HEK293 (cell line): ENCODE measurements around the gene STRIT1.

Experiments used
- CTCF ChIA-PET: fragments of 350-600 bp; formaldehyde crosslinking; extraction: SDS; loops from one replicate; lab custom pipeline; 2021; ENCODE audit warnings: antibody characterized with exemption; lab: Yijun Ruan, JAX
- POLR2A ChIA-PET: fragments of 300-600 bp; formaldehyde crosslinking; extraction: SDS; loops from one replicate; lab custom pipeline; 2020; ENCODE audit warnings: antibody characterized with exemption, inconsistent platforms; lab: Yijun Ruan, JAX
- H3K27ac ChIP-seq: fragments of 200-500 bp; sonication (Bioruptor generic); 2 replicates; pipeline ENCODE4 v1.5.1; 2014; ENCODE audit warnings: low read depth, low read length, control low read depth, inconsistent platforms; ENCODE audit errors: extremely low read depth
- H3K36me3 ChIP-seq, 2 experiments: fragments of 200-500 bp in 1 of 2; sonication (Bioruptor generic) in 1 of 2; 1 replicate in 1 of 2; 2 replicates in 1 of 2; pipeline ENCODE4 v1.5.1; 2014 to 2017; ENCODE audit warnings: inconsistent platforms in 2 of 2, low read length in 2 of 2; ENCODE audit not compliant: control insufficient read depth in 2 of 2, insufficient read depth in 1 of 2
- H3K4me1 ChIP-seq: fragments of 200-500 bp; sonication (Bioruptor generic); 2 replicates; pipeline ENCODE4 v1.5.1; 2014; ENCODE audit warnings: mild to moderate bottlenecking, low read length, inconsistent platforms; ENCODE audit not compliant: control insufficient read depth, insufficient read depth
- H3K4me3 ChIP-seq: 2 replicates; pipeline ENCODE4 v1.5.1; 2011; ENCODE audit warnings: low read depth, mild to moderate bottlenecking, control low read depth, low read length, moderate library complexity
- H3K9me3 ChIP-seq: fragments of 200-500 bp; sonication (Bioruptor generic); 2 replicates; pipeline ENCODE4 v1.5.1; 2014; ENCODE audit warnings: low read depth, low read length, inconsistent platforms; ENCODE audit not compliant: control insufficient read depth, insufficient read depth
- FEZF1 ChIP-seq: fragments of 450-650 bp; formaldehyde crosslinking; IDR thresholded peaks from 2 replicates; pipeline ENCODE4 v1.5.1; 2016; ENCODE audit warnings: missing biosample characterization, missing genetic modification characterization
- GLI4 ChIP-seq: fragments of 450-650 bp; formaldehyde crosslinking; IDR thresholded peaks from 2 replicates; pipeline ENCODE4 v1.5.1; 2016; ENCODE audit warnings: missing biosample characterization, missing genetic modification characterization
- GLIS1 ChIP-seq: fragments of 450-650 bp; formaldehyde crosslinking; IDR thresholded peaks from 2 replicates; pipeline ENCODE4 v1.5.1; 2016; ENCODE audit warnings: missing biosample characterization, missing genetic modification characterization
- MEIS1 ChIP-seq: sonication (generic); formaldehyde crosslinking; IDR thresholded peaks from 2 replicates; pipeline ENCODE4 v1.8.1; 2022; ENCODE audit warnings: missing genetic modification reagents, mild to moderate bottlenecking, borderline replicate concordance
- SETDB1 ChIP-seq: IDR thresholded peaks from one replicate; pipeline ENCODE4 v1.6.1; 2017; ENCODE audit warnings: mild to moderate bottlenecking, low read length, moderate library complexity, mixed read lengths; ENCODE audit not compliant: insufficient read length
- SP2 ChIP-seq: fragments of 450-650 bp; formaldehyde crosslinking; IDR thresholded peaks from 2 replicates; pipeline ENCODE4 v1.5.1; 2016; ENCODE audit warnings: missing biosample characterization, missing genetic modification characterization
- YY2 ChIP-seq: fragments of 450-650 bp; formaldehyde crosslinking; IDR thresholded peaks from 2 replicates; pipeline ENCODE4 v1.5.1; 2016; ENCODE audit warnings: missing biosample characterization, missing genetic modification characterization
- ZFP41 ChIP-seq: fragments of 450-650 bp; formaldehyde crosslinking; IDR thresholded peaks from 2 replicates; pipeline ENCODE4 v1.5.1; 2016; ENCODE audit warnings: missing biosample characterization, missing genetic modification characterization, borderline replicate concordance
- ZNF132 ChIP-seq: fragments of 450-650 bp; formaldehyde crosslinking; IDR thresholded peaks from 2 replicates; pipeline ENCODE4 v1.5.1; 2017; ENCODE audit warnings: missing biosample characterization, missing genetic modification characterization, borderline replicate concordance
- ZNF155 ChIP-seq: fragments of 450-650 bp; formaldehyde crosslinking; IDR thresholded peaks from 2 replicates; pipeline ENCODE4 v1.5.1; 2016; ENCODE audit warnings: missing biosample characterization, missing genetic modification characterization
- ZNF175 ChIP-seq: fragments of 450-650 bp; formaldehyde crosslinking; IDR thresholded peaks from 2 replicates; pipeline ENCODE4 v1.5.1; 2016; ENCODE audit warnings: missing biosample characterization, missing genetic modification characterization
- ZNF214 ChIP-seq: fragments of 450-650 bp; formaldehyde crosslinking; IDR thresholded peaks from 2 replicates; pipeline ENCODE4 v1.5.1; 2017; ENCODE audit warnings: missing biosample characterization, mild to moderate bottlenecking, missing genetic modification characterization, borderline replicate concordance
- ZNF266 ChIP-seq: fragments of 450-650 bp; formaldehyde crosslinking; IDR thresholded peaks from 2 replicates; pipeline ENCODE4 v1.5.1; 2016; ENCODE audit warnings: missing biosample characterization, missing genetic modification characterization, low read depth
- ZNF362 ChIP-seq: fragments of 450-650 bp; formaldehyde crosslinking; IDR thresholded peaks from 2 replicates; pipeline ENCODE4 v1.5.1; 2016; ENCODE audit warnings: missing biosample characterization, missing genetic modification characterization
- ZNF473 ChIP-seq: fragments of 450-650 bp; formaldehyde crosslinking; IDR thresholded peaks from 2 replicates; pipeline ENCODE4 v1.5.1; 2017; ENCODE audit warnings: missing biosample characterization, missing genetic modification characterization
- ZNF529 ChIP-seq: fragments of 450-650 bp; formaldehyde crosslinking; IDR thresholded peaks from 2 replicates; pipeline ENCODE4 v1.5.1; 2017; ENCODE audit warnings: missing genetic modification characterization, missing biosample characterization; ENCODE audit not compliant: insufficient replicate concordance
- ZNF544 ChIP-seq: fragments of 450-650 bp; formaldehyde crosslinking; IDR thresholded peaks from 2 replicates; pipeline ENCODE4 v1.5.0; 2017; ENCODE audit warnings: missing biosample characterization, missing genetic modification characterization
- ZNF639 ChIP-seq: fragments of 450-650 bp; formaldehyde crosslinking; IDR thresholded peaks from 2 replicates; pipeline ENCODE4 v1.5.1; 2016; ENCODE audit warnings: missing biosample characterization, missing genetic modification characterization
- ZNF791 ChIP-seq: fragments of 450-650 bp; formaldehyde crosslinking; IDR thresholded peaks from 2 replicates; pipeline ENCODE4 v1.5.1; 2016; ENCODE audit warnings: missing biosample characterization, missing genetic modification characterization
- ZNF837 ChIP-seq: fragments of 450-650 bp; formaldehyde crosslinking; IDR thresholded peaks from 2 replicates; pipeline ENCODE4 v1.5.1; 2016; ENCODE audit warnings: missing biosample characterization, missing genetic modification characterization
- TF ChIP-seq, protein P1 (sequence below): fragments of 450-650 bp; IDR thresholded peaks from 2 replicates; pipeline ENCODE4 v1.5.1; 2018; ENCODE audit warnings: missing biosample characterization, missing genetic modification characterization
- TF ChIP-seq, protein P2 (sequence below): fragments of 450-650 bp; formaldehyde crosslinking; IDR thresholded peaks from 2 replicates; pipeline ENCODE4 v1.5.1; 2016; ENCODE audit warnings: missing biosample characterization, missing genetic modification characterization

The STRIT1 gene

DNA sequence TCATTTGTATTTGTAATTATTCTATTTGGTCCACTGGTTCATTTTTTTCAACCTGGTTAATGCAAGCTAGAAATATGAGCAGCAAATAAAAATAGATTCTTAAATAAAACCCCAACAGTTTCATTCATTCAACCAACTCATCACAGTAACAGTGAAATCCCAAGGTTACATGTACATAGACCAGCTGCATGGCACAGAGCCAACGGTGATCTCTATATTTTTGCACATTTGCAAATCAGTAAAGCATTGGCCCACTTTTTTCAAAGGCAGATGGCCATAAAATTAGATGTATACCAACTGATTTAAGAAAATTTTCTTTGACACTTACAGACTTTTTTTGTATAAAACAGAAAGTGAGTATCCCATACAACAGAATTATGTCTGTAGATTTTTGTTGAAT is 49.3 kb downstream of the STRIT1 start (continued):
- TF ChIP-seq, protein P1, sequence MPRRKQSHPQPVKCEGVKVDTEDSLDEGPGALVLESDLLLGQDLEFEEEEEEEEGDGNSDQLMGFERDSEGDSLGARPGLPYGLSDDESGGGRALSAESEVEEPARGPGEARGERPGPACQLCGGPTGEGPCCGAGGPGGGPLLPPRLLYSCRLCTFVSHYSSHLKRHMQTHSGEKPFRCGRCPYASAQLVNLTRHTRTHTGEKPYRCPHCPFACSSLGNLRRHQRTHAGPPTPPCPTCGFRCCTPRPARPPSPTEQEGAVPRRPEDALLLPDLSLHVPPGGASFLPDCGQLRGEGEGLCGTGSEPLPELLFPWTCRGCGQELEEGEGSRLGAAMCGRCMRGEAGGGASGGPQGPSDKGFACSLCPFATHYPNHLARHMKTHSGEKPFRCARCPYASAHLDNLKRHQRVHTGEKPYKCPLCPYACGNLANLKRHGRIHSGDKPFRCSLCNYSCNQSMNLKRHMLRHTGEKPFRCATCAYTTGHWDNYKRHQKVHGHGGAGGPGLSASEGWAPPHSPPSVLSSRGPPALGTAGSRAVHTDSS (tag by site-specific recombination) = no peak
- TF ChIP-seq ZNF266 (tag by site-specific recombination) (no peak), ZNF155 (tag by site-specific recombination) (no peak), ZNF175 (tag by site-specific recombination) (no peak), ZNF837 (no peak)
- TF ChIP-seq, protein P2, sequence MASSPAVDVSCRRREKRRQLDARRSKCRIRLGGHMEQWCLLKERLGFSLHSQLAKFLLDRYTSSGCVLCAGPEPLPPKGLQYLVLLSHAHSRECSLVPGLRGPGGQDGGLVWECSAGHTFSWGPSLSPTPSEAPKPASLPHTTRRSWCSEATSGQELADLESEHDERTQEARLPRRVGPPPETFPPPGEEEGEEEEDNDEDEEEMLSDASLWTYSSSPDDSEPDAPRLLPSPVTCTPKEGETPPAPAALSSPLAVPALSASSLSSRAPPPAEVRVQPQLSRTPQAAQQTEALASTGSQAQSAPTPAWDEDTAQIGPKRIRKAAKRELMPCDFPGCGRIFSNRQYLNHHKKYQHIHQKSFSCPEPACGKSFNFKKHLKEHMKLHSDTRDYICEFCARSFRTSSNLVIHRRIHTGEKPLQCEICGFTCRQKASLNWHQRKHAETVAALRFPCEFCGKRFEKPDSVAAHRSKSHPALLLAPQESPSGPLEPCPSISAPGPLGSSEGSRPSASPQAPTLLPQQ = no peak

DNA sequence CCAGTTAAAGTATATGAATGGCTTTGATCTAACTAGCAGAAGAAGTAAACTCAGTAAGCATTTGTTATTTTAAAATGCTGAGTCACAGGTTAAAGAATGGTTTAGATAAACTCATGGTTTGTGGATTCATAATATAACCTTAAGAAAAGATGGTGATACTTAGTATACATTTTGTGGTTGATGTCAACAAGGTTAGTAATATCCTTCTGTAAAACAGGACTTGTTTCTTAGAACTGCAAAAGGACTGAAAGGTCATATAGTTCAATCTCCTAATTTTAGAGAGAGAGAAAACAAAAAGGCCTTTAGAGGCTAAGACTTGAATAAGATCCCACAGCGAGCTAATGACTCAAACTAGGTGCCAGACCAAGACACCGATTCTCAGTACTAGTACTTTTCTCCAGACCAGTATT is 50.0 kb downstream of the STRIT1 start:
- H3K4me1 ChIP-seq = no peaks in the 10 kb centered on the region
- ChIA-PET CTCF (no interaction called here), POLR2A (no interaction called here)
- no peak overlapping the region for H3K27ac ChIP-seq
- H3K9me3 ChIP-seq = no peaks in the 10 kb centered on the region
- TF ChIP-seq FEZF1 (tag by site-specific recombination) = no peak
- TF ChIP-seq ZNF791 = no peak
- no peak for TF ChIP-seq ZNF639
- TF ChIP-seq ZNF362 (tag by site-specific recombination) = no peak
- no peak for TF ChIP-seq ZNF132 (tag by site-specific recombination)
- no peak for TF ChIP-seq ZNF544 (tag by site-specific recombination)
- no peak for TF ChIP-seq SETDB1
- no peak for TF ChIP-seq YY2 (tag by site-specific recombination)
- TF ChIP-seq MEIS1 (CRISPR knock-in tag) = no peak
- TF ChIP-seq GLI4 = no peak
- no peak for TF ChIP-seq SP2 (tag by site-specific recombination)
- TF ChIP-seq ZNF473 (tag by site-specific recombination) = no peak
- no peak for TF ChIP-seq ZNF529
- TF ChIP-seq ZNF214 (tag by site-specific recombination) = no peak
- no peak for TF ChIP-seq GLIS1 (tag by site-specific recombination)
- no peaks in the 10 kb centered on the region for H3K36me3 ChIP-seq
- H3K4me3 ChIP-seq = no peak overlapping the region

- ChIA-PET POLR2A (no interaction called here), CTCF (no interaction called here)
- no peak for TF ChIP-seq ZFP41 (tag by site-specific recombination)
- H3K27ac ChIP-seq = no peak overlapping the region
- no peaks in the 10 kb centered on the region for H3K4me1 ChIP-seq
- H3K9me3 ChIP-seq = no peaks in the 10 kb centered on the region
- no peaks in the 10 kb centered on the region for H3K36me3 ChIP-seq
- H3K4me3 ChIP-seq = no peak overlapping the region
Observed at GRCh38 chr3:155242342-155242741, 51.1 kb downstream of the STRIT1 start.
